HG03575 (cell line): ENCODE measurements around the gene MACROD2.

Experiments used
- ATAC-seq: cut with Tn5 transposase; IDR thresholded peaks from one replicate; pipeline ENCODE4 v1.9.1; 2021; ENCODE audit not compliant: unreplicated experiment, insufficient number of reproducible peaks, low FRiP score; ENCODE audit errors: extremely low read depth

MACROD2 gene

DNA sequence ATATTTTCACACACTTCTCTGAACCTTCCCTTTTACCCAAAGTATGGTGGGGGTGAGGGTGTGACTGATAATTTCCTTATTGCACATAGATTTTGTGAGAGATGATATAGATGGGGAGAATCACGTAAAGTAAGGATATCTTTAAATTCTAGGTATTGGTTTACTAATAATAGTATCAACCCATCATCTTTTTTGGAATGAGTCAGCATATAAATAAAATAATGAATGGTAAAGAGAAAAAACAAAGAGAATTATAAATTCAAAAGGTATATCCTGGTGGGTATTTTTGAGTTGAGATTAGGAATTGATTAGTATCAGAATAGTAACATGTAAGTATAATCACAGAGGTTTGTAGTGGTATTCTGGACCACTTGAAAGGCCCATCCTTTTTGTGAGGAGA, 56.1 kb downstream of the MACROD2 start:
- ATAC-seq = no peak

DNA sequence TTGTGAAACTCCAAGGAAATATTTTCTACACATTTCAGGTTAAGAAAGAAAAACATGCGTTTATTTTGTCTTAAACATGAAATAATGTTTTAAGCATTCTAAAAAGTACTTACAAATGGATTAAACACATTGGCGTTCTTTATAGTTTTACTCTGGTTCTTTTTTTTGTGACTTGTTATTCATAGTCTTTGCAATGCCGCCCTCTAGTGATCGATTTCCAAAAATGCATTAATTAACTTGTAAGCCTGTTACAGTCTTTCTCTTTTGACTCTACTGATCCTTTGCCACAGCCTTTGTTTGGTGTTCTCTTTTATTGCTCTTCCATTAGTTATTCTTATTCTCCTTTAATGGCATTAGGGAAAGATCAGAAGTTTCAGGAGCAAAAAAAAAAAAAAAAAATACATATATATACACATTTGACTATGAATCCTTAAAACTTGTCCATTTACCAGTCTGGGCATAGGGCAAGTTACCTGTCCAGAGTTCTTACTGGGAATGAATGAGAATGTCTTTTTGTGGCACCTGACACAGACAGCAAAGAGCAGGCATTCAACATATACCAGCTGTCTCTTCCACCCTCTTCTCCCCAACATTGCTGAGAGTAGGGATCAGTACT, 59.9 kb downstream of the MACROD2 start:
- ATAC-seq = no peak

DNA sequence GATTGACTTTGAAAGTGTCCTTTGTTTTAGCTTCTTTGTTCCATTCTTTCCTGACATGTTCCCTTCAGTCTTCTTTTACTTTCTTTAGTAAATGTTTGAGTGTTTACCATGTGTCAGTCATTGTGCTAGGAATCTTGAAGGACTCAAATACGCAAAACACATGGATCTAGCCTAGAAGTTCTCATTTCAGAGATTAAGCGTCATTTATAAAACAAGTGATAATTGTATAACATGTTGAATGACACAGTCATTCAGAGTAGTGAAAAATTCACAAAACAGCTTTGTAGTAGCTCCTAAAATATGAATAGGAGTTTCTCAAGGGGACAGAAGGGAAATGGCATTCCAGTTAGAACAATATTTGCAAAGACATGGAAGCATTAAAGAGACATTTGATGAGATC, 66.9 kb downstream of the MACROD2 start:
- no peak for ATAC-seq

DNA sequence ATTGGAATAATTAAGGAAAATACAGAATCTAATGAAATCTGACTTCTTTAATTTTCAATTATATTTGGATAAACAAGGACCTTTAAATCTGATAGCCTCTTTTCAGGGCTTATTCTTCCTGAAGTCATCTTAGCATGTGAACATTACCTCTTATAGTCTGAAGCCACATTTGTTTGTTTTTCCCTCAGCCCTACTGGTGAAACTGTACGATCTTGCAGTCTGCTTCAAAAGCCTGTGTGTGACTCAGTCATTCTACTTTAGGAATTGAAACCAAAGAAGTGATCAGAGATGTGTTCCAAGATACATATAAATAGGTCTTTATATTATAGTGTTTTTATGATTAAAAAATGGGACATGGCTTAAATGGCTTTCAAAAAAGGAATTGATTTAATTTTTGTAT, 67.5 kb downstream of the MACROD2 start:
- no peak for ATAC-seq

DNA sequence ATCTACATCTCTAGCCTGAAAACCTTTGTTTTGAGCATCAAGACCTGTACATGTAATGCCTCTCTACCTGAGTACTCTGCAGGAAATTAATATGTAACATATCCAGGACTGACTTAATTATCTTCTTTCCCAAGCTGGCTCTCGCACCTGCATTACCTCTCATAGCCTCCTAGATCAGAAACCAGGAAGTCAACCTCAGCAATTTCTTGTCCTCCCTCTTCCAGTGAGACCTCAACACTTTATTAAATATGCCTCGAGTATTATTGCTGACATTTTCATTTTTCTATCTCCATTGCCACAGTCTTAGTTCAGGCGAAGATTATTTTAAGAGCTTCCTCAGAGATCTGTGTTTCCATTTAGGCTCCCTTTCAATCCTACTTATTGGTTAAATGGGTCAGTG, 69.0 kb downstream of the MACROD2 start:
- ATAC-seq = no peak

DNA sequence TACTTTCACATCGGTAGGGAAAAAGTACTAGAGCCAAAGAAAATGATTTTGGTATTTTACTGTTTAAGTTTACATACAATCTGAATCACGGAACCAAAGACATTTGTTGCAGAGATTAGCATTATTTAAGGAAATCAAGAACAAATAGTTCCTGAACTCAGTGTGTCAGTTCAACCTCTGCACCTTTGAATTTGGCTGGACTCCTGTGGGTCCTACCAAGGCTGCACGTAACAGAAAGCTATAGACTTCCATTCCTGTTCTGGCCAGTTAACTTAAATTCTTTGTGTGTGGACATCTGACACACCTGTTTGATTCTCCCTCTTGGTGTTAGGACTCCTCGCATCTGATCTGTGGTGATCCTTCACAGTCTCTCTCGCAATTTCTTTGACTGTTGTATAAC, 69.6 kb downstream of the MACROD2 start:
- no peak for ATAC-seq

DNA sequence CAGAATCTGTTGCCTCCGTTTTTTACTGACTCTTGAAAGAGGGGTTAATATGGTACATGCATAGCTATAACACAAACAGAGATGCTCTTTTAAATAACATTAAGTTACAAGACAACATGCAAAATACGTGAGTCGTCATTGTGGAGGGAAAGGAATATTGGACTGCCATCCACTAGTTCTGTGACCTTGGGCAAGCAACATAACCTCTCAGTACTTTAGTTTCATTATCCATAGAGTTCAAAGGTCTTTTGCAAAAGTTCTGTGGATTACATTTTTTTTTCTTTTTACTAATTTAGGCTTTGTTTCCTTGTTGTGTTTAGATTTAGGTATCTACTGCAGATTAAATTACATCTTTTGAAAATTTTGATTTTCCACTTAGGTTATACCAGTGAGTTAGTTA, 70.5 kb downstream of the MACROD2 start:
- ATAC-seq = no peak

DNA sequence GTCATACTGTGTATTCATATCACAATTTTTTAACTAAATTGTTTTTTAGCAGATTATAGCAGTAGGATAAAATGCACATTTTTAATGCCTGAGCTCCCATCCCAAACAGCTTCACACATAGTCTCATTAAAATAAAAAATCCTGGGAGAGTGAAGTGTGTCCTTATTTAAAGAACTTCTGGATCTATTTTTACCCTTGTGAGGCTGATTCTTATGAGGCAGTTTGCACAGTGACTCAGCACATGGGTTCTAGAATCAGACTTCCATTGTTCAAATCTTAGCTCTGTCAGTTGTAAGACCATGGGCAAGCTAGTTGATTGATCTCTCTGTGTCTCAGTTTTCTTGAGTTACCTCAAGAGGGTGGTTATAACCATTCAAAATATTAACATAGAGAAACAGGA, 72.3 kb downstream of the MACROD2 start:
- no peak for ATAC-seq

DNA sequence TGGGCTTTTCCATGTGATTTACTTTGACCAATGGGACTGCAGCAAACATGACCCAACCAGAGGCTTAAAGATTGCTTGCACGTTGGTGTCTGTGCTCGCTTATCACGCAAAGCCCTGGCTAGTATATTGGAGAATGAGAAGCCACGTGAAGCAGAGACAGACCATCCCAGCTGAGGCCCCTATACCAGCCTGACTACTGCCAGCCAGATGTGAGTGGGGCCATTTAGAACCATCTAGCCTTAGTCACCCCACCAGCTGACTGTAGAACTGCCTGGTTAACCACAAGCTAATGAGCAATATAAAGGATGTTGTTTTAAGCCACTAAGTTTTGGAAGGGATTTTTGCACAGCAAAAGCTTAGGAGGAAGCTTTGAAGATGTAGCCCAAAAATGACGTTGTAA, 74.5 kb downstream of the MACROD2 start:
- no peak for ATAC-seq

DNA sequence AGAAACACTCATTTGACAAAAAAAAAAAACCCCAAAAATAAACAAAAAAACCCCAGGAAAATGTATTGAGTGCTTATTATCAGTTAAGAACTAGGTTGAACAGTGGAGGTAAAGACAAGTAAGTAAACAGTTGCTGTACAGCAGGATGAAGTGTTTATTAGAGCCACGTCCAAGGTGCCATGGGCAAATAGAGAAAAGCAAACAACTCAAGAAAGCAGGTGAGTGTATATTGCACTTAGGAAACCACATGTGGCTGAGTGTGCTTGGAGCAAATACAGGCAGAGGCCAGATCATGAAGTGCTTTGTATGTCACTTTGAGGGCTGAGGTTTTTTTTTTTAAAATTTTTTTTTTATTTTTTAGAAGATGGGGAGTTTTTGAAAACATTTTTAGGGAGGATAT, 98.3 kb downstream of the MACROD2 start:
- ATAC-seq = no peak

DNA sequence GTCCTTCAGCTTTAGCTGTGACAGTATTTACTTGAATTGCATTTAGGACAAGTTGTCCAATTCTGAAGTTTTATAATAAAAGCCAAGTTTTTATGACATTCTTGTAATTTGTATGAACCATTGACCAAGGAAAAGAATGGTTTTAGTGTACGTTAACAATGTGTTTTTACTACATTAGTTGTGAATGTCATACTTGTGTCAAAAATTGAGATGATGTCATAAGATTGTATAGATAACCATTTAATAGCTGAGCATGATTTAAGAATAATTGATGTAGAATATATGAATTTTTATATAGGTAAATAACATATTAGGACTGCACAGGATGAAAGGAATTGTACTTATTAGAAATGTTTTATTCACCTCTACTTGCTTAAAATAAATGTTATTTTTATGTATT, 102.9 kb downstream of the MACROD2 start:
- no peak for ATAC-seq

DNA sequence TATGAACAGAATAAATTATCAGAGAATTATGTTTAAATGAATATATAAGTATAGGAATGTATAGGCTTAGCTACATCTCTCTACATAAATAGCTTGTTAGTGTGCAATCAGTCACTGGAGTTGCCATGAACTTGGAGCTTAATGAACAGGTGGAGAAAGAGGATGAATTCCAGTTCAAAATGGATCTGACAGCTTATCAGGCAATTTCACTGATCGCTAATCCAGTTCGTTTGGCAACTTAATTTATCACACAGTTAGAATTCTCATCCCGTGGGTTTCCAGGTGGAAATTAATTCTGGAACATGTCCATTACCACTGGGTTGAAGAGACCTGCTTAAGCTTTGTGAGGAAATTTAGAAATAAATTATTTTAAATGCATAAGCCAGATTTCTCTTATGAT, 118.1 kb downstream of the MACROD2 start:
- no peak for ATAC-seq

DNA sequence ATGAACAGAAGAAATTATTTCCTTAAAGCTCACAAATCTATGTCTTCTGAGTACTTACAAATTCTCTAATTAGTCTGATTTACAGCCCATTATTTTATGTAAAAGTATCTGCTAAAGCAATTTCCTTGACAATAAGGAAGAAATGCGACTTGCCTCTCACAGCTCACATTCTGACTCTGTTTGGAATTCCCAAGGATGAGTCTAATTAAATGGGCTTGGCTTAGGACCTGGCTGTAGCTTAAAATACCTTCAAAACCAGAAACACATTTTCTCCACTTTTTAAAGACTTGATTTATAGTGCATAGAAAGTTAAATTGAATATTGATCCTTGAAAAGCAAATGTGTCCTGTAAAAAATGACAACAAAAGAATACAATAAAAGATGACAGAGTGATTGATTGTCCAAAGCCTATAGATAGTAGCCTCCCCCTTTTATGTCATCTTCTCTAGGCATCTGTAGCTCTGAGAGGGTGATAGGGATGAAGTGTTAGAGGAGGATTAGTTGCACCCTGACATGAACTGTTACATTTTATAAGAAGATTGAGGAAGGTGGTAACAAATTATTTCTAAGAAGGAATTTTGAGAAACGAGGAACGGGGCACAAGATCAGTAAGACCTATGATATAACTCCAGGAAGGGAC, 118.9 kb downstream of the MACROD2 start:
- no peak for ATAC-seq

DNA sequence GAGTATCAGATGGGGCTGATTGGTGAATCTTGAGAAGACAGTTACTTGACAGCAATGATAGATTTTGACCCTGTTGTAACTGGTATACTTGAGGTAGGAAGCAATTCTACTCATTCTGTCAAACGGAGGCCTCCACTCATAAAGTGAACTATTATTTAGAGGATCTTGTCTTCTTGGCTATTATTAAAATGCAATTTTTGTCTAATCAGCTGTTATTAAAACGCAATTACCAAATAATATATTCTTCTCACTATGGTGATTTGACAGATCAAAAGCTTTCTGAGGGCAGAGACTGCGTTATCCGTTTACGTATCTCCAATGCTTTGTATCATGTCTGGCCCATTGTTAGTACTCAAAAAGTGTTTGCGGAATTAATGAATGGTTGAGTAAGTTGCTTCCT, 120.7 kb downstream of the MACROD2 start:
- no peak for ATAC-seq

DNA sequence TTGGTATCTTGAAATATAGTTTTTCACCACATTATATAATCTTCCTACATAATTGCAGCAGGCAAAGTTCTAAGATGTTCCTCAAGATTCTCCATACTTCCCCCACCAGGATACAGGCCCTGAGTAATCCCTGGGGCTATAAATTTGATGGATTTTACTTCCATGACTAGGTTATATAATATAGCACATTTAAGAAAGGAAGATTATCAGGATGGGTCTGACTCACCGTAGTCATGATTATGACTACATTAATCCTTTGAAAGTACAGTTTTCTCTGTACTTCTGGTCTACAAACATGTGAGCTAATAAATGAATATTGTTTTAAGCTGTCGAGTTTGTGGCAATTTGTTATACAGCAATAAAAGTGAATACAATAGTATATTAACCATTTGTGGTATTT, 122.5 kb downstream of the MACROD2 start:
- ATAC-seq = no peak

DNA sequence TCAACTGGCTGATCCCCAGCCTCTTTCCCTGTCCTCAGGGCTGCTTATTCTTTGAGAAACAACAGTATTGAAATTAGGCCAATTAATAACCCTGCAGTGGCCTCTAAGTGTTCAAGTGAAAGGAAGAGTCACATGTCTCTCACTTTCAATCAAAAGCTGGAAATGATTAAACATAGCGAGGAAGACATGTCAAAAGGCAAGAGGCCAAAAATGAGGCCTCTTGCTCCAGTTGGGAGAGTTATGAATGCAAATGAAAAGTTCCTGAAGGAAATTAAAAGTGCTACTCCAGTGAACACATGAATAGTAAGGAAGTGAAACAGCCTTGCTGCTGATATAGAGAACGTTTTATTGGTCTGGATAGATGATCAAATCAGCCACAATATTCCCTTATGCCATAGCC, 131.5 kb downstream of the MACROD2 start:
- no peak for ATAC-seq

DNA sequence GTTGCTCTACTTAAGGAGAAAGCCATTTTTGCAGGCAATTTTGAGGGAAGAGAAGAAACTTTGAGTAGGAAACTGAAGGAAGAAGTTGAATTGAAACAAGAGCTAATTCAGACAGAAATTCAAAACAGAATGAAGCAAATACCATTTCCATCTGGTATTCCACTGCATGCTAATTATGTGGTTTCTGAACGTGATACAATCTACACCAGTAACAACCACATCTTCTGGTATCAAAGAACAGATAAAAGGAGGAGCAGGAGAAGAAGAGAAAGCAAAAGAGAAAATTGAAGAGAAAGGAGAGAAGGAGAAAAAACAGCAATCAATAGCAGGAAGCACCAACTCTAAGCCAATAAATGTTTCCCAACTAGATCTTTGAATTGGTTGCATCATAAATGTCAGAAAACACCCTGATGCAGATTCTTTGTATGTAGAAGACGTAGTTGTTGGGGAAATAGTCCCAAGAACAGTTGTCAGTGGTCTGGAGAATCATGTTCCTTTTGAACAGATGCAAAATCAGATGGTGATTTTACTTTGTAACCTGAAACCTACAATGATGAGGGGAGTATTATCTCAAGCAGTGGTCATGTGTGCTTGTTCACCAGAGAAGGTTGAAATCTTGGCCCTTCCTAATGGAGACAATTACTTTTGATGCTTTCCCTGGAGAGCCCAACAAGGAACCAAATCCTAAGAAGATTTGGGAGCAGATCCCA, 132.4 kb downstream of the MACROD2 start:
- no peak for ATAC-seq

DNA sequence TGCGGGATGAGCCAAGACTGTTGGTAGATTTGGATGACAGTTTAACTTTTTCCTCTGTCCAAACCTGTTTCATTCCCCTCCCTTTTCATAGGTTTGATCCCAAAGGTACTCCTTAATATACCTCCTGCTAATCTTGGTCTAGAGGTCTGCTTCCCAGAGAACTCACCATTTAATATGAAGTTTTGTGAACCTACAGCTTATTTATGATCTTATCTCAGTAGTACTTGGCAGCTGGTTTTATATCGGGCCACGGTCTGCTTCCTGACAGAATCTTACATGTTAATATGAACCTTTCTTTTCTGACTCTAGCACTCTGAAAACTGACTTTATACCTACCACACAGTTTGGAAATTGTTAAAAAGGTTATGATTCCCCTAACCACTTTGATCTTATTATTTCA, 138.7 kb downstream of the MACROD2 start:
- ATAC-seq = no peak

DNA sequence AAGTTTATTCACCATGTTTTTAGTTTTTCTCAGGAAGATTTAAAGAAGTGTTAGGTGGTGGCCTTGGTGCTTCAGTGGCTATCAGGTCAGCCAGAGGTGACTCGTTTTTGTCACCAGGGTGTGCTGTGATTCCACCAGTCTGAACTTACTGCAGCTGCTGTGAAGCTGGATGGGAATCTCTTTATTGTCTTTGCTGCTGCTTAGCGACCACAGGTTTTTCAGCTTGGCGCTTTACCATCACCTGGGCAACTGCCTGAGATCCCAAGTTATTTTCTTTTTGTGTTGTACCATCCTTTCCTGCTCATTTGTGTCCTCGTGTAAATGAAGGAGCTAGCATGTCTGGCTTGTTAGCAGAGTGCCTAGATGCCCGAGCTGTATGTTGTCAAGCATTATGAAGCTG, 146.9 kb downstream of the MACROD2 start:
- ATAC-seq = no peak

DNA sequence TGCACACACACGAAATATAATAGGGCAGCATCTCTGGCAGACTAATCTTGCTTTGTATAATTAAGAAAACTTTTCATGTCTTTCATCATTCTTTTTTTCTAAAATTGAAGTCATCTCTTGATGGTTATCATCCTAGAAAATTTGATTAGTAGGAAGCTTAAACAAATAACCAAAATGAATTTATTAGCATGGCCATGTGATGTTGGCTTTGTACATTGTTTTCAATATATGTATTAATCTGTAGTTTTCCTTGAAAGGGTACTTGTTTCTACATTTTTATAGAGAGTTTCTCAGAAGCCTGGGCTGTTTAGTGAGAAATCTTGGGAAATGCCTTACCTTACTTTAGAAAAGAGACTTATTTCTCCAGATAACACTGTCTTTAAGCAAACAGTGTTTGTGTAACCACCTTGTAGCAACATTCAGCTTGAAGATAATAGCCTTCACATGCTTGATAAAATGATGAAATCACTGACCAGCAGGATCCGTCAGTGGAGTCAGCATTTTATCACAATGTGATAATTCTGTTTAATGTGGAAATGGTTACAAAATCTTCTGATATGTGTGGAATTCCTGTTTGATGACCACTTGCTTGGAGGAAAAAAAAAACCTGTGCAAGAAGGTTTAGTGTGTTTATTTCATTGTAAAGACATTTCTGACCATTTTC, 147.8 kb downstream of the MACROD2 start:
- no peak for ATAC-seq
